ENCODE results near the gene ARSG.

DNA sequence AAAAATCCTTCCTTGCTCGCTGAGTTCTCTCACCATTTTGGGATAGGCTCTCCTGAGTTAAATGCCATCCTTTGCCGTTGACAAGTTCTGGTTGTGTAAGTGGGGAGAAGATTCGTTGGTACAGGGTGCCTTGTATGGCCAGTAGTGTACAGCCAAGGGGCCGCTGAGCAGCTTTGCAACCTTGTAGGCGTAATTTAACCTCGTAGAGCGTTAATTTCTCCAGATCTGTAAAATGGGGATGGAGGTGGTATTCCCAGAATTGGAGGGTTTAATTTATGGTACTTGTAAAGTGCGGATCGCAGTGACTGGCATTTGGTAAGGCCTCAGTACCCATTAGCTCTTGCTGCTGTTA lies 1.4 kb downstream of the ARSG start:
- TF ChIP-seq CTCF (IDR thresholded peaks at IDR 0.05): no peak
- no peak for TF ChIP-seq EZH2 (IDR thresholded peaks at IDR 0.05; ENCODE audit: borderline replicate concordance, insufficient read depth, low read depth, low read length, poor library complexity, severe bottlenecking)

Data from B cell (primary cell).